PC-3 (cell line): ENCODE measurements around the gene TIAM2. TPM values are rescaled to one million over a fixed set of nuclear protein-coding genes. Genes with fewer than 3 reads are reported as not detected.

ENCODE experiments used
- ATAC-seq: fragments of 200-7000 bp; cut with Tn5 transposase; 2 replicates; pipeline ENCODE4 v1.9.1; 2020; ENCODE audit warnings: mild to moderate bottlenecking, moderate library complexity
- BruUV-seq: library from RNA; stranded (reverse); fragments of 400-500 nt; replicated peaks from 2 replicates; lab custom pipeline; 2021; lab: Mats Ljungman, UMichigan
- CTCF ChIA-PET: fragments of 300-600 bp; sonication (Branson Sonifier 250); formaldehyde crosslinking; loops from one replicate; lab custom pipeline; 2022; ENCODE audit warnings: antibody characterized with exemption; lab: Charles Lee
- POLR2A ChIA-PET: fragments of 300-600 bp; sonication (Branson Sonifier 250); formaldehyde crosslinking; loops from one replicate; lab custom pipeline; 2022; ENCODE audit warnings: antibody characterized with exemption; ENCODE audit not compliant: unreplicated experiment; lab: Charles Lee
- DNase-seq: peaks from one replicate; pipeline ENCODE4 v3.0.0-alpha.2; 2015
- H2AFZ ChIP-seq: fragments of 300-600 bp; sonication (generic); 2 replicates; pipeline ENCODE4 v1.6.0; 2016; ENCODE audit warnings: antibody characterized with exemption, low read length
- H3F3A ChIP-seq: fragments of 300-600 bp; sonication (generic); one replicate; pipeline ENCODE4 v1.6.0; 2017; ENCODE audit warnings: antibody characterized with exemption, low read length, control low read depth, mild to moderate bottlenecking; ENCODE audit not compliant: unreplicated experiment
- H3K27ac ChIP-seq: fragments of 300-600 bp; sonication (generic); 2 replicates; pipeline ENCODE4 v1.5.1; 2016; ENCODE audit warnings: mild to moderate bottlenecking, low read length
- H3K27me3 ChIP-seq: fragments of 300-600 bp; sonication (generic); 2 replicates; pipeline ENCODE4 v1.6.1; 2016; ENCODE audit warnings: low read length, mixed read lengths
- H3K36me3 ChIP-seq: fragments of 300-600 bp; sonication (generic); 2 replicates; pipeline ENCODE4 v1.6.1; 2016; ENCODE audit warnings: low read depth, mixed run types, low read length, mixed read lengths
- H3K4me1 ChIP-seq: fragments of 300-600 bp; sonication (generic); 2 replicates; pipeline ENCODE4 v1.5.1; 2016; ENCODE audit warnings: low read length; ENCODE audit not compliant: insufficient read depth
- H3K4me2 ChIP-seq: fragments of 300-600 bp; sonication (generic); 2 replicates; pipeline ENCODE4 v1.6.0; 2016; ENCODE audit warnings: low read length
- H3K4me3 ChIP-seq: fragments of 300-600 bp; sonication (generic); 2 replicates; pipeline ENCODE4 v1.5.1; 2016; ENCODE audit warnings: mild to moderate bottlenecking, low read length, mixed read lengths
- H3K79me2 ChIP-seq: fragments of 300-600 bp; sonication (generic); 2 replicates; pipeline ENCODE4 v1.6.1; 2017; ENCODE audit warnings: low read length, mixed read lengths
- H3K9ac ChIP-seq: fragments of 300-600 bp; sonication (generic); 2 replicates; pipeline ENCODE4 v1.6.0; 2016; ENCODE audit warnings: mild to moderate bottlenecking, low read length
- H3K9me2 ChIP-seq: fragments of 300-600 bp; sonication (generic); replicated peaks from 2 replicates; pipeline ENCODE4 v1.6.1; 2016; ENCODE audit warnings: mixed run types, low read length, mixed read lengths
- H3K9me3 ChIP-seq: fragments of 300-600 bp; sonication (generic); 2 replicates; pipeline ENCODE4 v1.6.1; 2016; ENCODE audit warnings: low read length, mixed read lengths
- H4K20me1 ChIP-seq: fragments of 300-600 bp; sonication (generic); 2 replicates; pipeline ENCODE4 v1.6.1; 2016; ENCODE audit warnings: low read length, mixed read lengths
- CTCF ChIP-seq: fragments of 300-600 bp; sonication (generic); conservative IDR thresholded peaks from 2 replicates; pipeline ENCODE4 v1.5.1; 2017; ENCODE audit warnings: antibody characterized with exemption, low read depth, mild to moderate bottlenecking, low read length
- EZH2 ChIP-seq: fragments of 300-600 bp; sonication (generic); IDR thresholded peaks from one replicate; pipeline ENCODE4 v1.6.1; 2017; ENCODE audit warnings: antibody characterized with exemption, mild to moderate bottlenecking, low read length; ENCODE audit not compliant: unreplicated experiment
- EZH2phosphoT487 ChIP-seq: fragments of 300-600 bp; sonication (generic); IDR thresholded peaks from 2 replicates; pipeline ENCODE4 v1.6.1; 2018; ENCODE audit warnings: mild to moderate bottlenecking, antibody characterized with exemption, low read length, borderline replicate concordance
- intact Hi-C: fragments of 100-400 bp; cut with micrococcal nuclease; formaldehyde crosslinking; loops from 2 replicates; pipeline ENCODE4 v1.9.0; 2023
- total RNA-seq: library from RNA; depleted of rRNA; stranded (reverse); fragments of >200 nt; gene quantifications from 2 replicates; pipeline ENCODE4 v1.2.3, GENCODE V29; 2014

Gene TIAM2
- total RNA-seq, 1 experiment from 2014 or later = 4.5 TPM

- no TSS peak for BruUV-seq
- TF ChIP-seq CTCF = no peak
- no peak for TF ChIP-seq EZH2
- no peak for TF ChIP-seq EZH2phosphoT487
- no peaks in the 10 kb centered on the region for H4K20me1 ChIP-seq
- no peaks in the 10 kb centered on the region for H3K79me2 ChIP-seq
- no peak overlapping the region for H3K4me2 ChIP-seq
- ChIA-PET CTCF (no interaction called here), POLR2A (interaction anchor here (0.6 kb wide), 1 partner anchor 446 kb away, joined by 3 read pairs; the partner anchor contains the start of gene CNKSR3)
- H3K27ac ChIP-seq = no peak overlapping the region
- intact Hi-C loops = no loop called here
- H3F3A ChIP-seq = no peaks in the 10 kb centered on the region
- no peak overlapping the region for H2AFZ ChIP-seq
- ATAC-seq = no peak
- H3K4me1 ChIP-seq = no peaks in the 10 kb centered on the region
- no peaks in the 10 kb centered on the region for H3K9me2 ChIP-seq
- no peaks in the 10 kb centered on the region for H3K9me3 ChIP-seq
- no peaks in the 10 kb centered on the region for H3K36me3 ChIP-seq
- H3K9ac ChIP-seq = no peak overlapping the region
- DNase-seq = no peak
- H3K4me3 ChIP-seq = no peak overlapping the region
- no peaks in the 10 kb centered on the region for H3K27me3 ChIP-seq
Measured at GRCh38 chr6:154956771-154957522, 38.2 kb upstream of the TIAM2 start.

GRCh38 chr6:154958469-154958868 is 36.6 kb upstream of the TIAM2 start:
- Histone ChIP-seq H3K4me3 (no peak overlapping the region), H3F3A (no peaks in the 10 kb centered on the region), H3K9me2 (no peaks in the 10 kb centered on the region), H3K27me3 (no peaks in the 10 kb centered on the region), H3K27ac (no peak overlapping the region), H2AFZ (no peak overlapping the region), H3K36me3 (no peaks in the 10 kb centered on the region), H4K20me1 (no peaks in the 10 kb centered on the region), H3K9me3 (no peaks in the 10 kb centered on the region), H3K79me2 (no peaks in the 10 kb centered on the region), H3K4me2 (no peak overlapping the region), H3K4me1 (peaks cover 7% of the 10 kb centered on the region), H3K9ac (no peak overlapping the region)
- TF ChIP-seq EZH2 (no peak), EZH2phosphoT487 (no peak), CTCF (no peak)
- no TSS peak for BruUV-seq
- DNase-seq (no peak), ATAC-seq (no peak)
- CTCF ChIA-PET = no interaction called here
- intact Hi-C loops = no loop called here
- POLR2A ChIA-PET = interaction anchor here (0.6 kb wide), 1 partner anchor 212 kb away, joined by 3 read pairs; no protein-coding TSS in a partner anchor

- intact Hi-C loops = no loop called here
- H3K9me2 ChIP-seq = no peaks in the 10 kb centered on the region
- H3K4me3 ChIP-seq = no peak overlapping the region
- no TSS peak for BruUV-seq
- ChIA-PET CTCF (no interaction called here), POLR2A (no interaction called here)
- H4K20me1 ChIP-seq = no peaks in the 10 kb centered on the region
- no peaks in the 10 kb centered on the region for H3F3A ChIP-seq
- no peaks in the 10 kb centered on the region for H3K36me3 ChIP-seq
- no peak overlapping the region for H3K9ac ChIP-seq
- peaks cover 7% of the 10 kb centered on the region for H3K4me1 ChIP-seq
- no peaks in the 10 kb centered on the region for H3K27me3 ChIP-seq
- no peaks in the 10 kb centered on the region for H3K79me2 ChIP-seq
- no peak overlapping the region for H3K4me2 ChIP-seq
- no peak overlapping the region for H3K27ac ChIP-seq
- H3K9me3 ChIP-seq = no peaks in the 10 kb centered on the region
- ATAC-seq = no peak
- no peak for TF ChIP-seq EZH2phosphoT487
- no peak for TF ChIP-seq CTCF
- TF ChIP-seq EZH2 = no peak
- H2AFZ ChIP-seq = no peak overlapping the region
- DNase-seq = no peak
Measured at GRCh38 chr6:154960299-154960843, 34.7 kb upstream of the TIAM2 start.
